DOHH2 (cell line): Measurements from ENCODE around the gene VTA1.

Experiments used
- H3F3A ChIP-seq: fragments of 200-600 bp; sonication (generic), shearing (Covaris generic); 2 replicates; pipeline ENCODE4 v1.6.0; 2016; ENCODE audit warnings: antibody characterized with exemption, mild to moderate bottlenecking; ENCODE audit not compliant: control insufficient read depth, insufficient read depth
- H3K27ac ChIP-seq: fragments of 200-600 bp; sonication (generic); 2 replicates; pipeline ENCODE4 v1.5.1; 2014; ENCODE audit warnings: low read depth, mild to moderate bottlenecking, low read length, moderate library complexity
- H3K27me3 ChIP-seq: fragments of 200-600 bp; sonication (generic); 2 replicates; pipeline ENCODE4 v1.6.1; 2014; ENCODE audit warnings: mild to moderate bottlenecking, low read length, mixed read lengths; ENCODE audit not compliant: control insufficient read depth
- H3K36me3 ChIP-seq: fragments of 200-600 bp; sonication (generic); 2 replicates; pipeline ENCODE4 v1.6.1; 2014; ENCODE audit warnings: mild to moderate bottlenecking, low read length, moderate library complexity, mixed read lengths; ENCODE audit not compliant: control insufficient read depth
- H3K4me1 ChIP-seq: fragments of 200-600 bp; sonication (generic); 2 replicates; pipeline ENCODE4 v1.6.1; 2014; ENCODE audit warnings: mild to moderate bottlenecking, low read length, mixed read lengths; ENCODE audit not compliant: control insufficient read depth
- H3K4me2 ChIP-seq: fragments of 200-600 bp; sonication (generic); 2 replicates; pipeline ENCODE4 v1.6.0; 2014; ENCODE audit warnings: mild to moderate bottlenecking, low read length, moderate library complexity
- H3K4me3 ChIP-seq: fragments of 200-600 bp; sonication (generic); 2 replicates; pipeline ENCODE4 v1.5.1; 2014; ENCODE audit warnings: mild to moderate bottlenecking, low read length, mixed read lengths
- H3K79me2 ChIP-seq: fragments of 200-600 bp; sonication (generic); 2 replicates; pipeline ENCODE4 v1.6.1; 2014; ENCODE audit warnings: mild to moderate bottlenecking, low read length, mixed read lengths; ENCODE audit not compliant: control insufficient read depth
- H3K9me2 ChIP-seq: fragments of 200-600 bp; sonication (generic); replicated peaks from 2 replicates; pipeline ENCODE4 v1.6.1; 2014; ENCODE audit warnings: mild to moderate bottlenecking, low read length, mixed read lengths; ENCODE audit not compliant: control insufficient read depth
- H3K9me3 ChIP-seq: fragments of 200-600 bp; sonication (generic); 2 replicates; pipeline ENCODE4 v1.6.1; 2014; ENCODE audit warnings: antibody characterized with exemption, low read length, mixed read lengths; ENCODE audit not compliant: control insufficient read depth, insufficient read depth
- H4K20me1 ChIP-seq: fragments of 200-600 bp; sonication (generic); 2 replicates; pipeline ENCODE4 v1.6.0; 2014; ENCODE audit warnings: low read depth, mild to moderate bottlenecking, antibody characterized with exemption, low read length, moderate library complexity; ENCODE audit not compliant: control insufficient read depth, insufficient read depth
- EZH2phosphoT487 ChIP-seq: fragments of 200-600 bp; sonication (generic); IDR thresholded peaks from 2 replicates; pipeline ENCODE4 v1.6.1; 2017; ENCODE audit warnings: borderline replicate concordance, mild to moderate bottlenecking, antibody characterized with exemption, low read length, moderate library complexity, mixed read lengths
- TF ChIP-seq, protein P1 (sequence below): fragments of 200-600 bp; sonication (generic); IDR thresholded peaks from one replicate; pipeline ENCODE4 v1.5.1; 2014; ENCODE audit warnings: antibody characterized with exemption, mild to moderate bottlenecking, low read depth, low read length; ENCODE audit not compliant: poor library complexity, severe bottlenecking

VTA1 gene

DNA sequence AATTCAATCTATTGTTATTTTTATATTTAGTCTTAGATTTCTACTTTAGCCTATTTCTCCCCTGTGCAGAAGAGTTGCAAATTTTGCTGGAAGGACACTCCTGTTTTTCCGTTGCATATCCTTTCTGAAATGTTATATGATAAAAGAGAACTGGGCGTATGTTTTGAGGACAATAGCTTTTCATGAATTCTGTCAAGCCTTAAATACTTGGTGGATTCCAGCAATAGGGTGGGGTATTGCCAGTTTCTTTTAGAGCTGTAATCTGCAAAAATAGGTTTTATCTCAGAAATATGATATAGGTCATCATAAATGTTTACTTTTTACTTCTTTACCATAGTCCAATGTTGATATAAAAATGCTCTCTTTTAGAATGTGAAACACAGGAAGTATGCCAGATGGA lies 42.0 kb downstream of the VTA1 start:
- TF ChIP-seq, protein P1, sequence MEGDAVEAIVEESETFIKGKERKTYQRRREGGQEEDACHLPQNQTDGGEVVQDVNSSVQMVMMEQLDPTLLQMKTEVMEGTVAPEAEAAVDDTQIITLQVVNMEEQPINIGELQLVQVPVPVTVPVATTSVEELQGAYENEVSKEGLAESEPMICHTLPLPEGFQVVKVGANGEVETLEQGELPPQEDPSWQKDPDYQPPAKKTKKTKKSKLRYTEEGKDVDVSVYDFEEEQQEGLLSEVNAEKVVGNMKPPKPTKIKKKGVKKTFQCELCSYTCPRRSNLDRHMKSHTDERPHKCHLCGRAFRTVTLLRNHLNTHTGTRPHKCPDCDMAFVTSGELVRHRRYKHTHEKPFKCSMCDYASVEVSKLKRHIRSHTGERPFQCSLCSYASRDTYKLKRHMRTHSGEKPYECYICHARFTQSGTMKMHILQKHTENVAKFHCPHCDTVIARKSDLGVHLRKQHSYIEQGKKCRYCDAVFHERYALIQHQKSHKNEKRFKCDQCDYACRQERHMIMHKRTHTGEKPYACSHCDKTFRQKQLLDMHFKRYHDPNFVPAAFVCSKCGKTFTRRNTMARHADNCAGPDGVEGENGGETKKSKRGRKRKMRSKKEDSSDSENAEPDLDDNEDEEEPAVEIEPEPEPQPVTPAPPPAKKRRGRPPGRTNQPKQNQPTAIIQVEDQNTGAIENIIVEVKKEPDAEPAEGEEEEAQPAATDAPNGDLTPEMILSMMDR = no peak
- no peak for TF ChIP-seq EZH2phosphoT487
- Histone ChIP-seq H3K27ac (no peak overlapping the region), H3K79me2 (no peaks in the 10 kb centered on the region), H4K20me1 (no peaks in the 10 kb centered on the region), H3K9me3 (no peaks in the 10 kb centered on the region), H3K4me3 (no peak overlapping the region), H3K36me3 (peaks cover 15% of the 10 kb centered on the region), H3K9me2 (no peaks in the 10 kb centered on the region), H3K4me1 (no peaks in the 10 kb centered on the region), H3F3A (no peaks in the 10 kb centered on the region), H3K27me3 (no peaks in the 10 kb centered on the region), H3K4me2 (no peak overlapping the region)

DNA sequence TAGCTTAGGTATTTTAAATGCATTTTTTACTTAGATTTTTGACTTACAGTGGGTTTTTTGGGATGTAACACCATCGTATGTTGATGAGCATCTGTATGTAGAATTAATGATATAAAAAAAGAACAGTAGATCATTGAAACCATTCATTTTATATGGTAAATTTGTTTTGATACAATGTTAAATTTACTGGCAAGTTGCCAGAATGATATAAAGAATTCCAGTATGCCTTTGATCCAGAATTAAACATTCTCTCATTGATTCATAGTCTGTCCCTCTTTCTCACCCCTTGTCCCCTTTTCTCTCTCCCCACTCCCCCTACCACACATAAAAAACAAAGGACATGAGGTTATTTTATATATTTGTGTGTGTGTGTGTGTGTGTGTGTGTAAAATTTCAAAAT lies 45.3 kb downstream of the VTA1 start:
- Histone ChIP-seq H3K4me3 (no peak overlapping the region), H3K79me2 (peaks cover 5% of the 10 kb centered on the region), H3K27me3 (no peaks in the 10 kb centered on the region), H3K9me3 (no peaks in the 10 kb centered on the region), H3K4me2 (no peak overlapping the region), H4K20me1 (no peaks in the 10 kb centered on the region), H3K9me2 (no peaks in the 10 kb centered on the region), H3K4me1 (no peaks in the 10 kb centered on the region), H3K36me3 (peaks cover 23% of the 10 kb centered on the region), H3F3A (no peaks in the 10 kb centered on the region), H3K27ac (no peak overlapping the region)
- TF ChIP-seq EZH2phosphoT487 = no peak
- TF ChIP-seq, protein P1 = no peak

DNA sequence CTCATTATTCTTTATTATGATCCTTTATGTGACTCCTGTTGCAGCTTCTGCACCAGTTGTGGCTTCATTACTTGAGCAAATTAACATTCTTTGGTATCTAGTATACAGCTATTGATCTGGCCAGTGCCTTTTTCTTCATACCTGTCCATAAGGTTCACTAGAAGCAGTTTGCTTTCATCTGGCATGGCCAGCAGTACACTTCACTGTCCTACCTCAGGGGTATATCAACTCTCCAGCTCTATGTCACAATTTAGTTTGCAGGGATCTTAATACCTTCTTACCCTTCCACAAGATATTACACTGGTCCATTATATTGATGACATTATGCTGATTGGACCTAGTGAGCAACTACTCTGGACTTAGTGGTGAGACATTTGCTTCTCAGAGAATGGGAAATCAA lies 46.6 kb downstream of the VTA1 start:
- H4K20me1 ChIP-seq = no peaks in the 10 kb centered on the region
- peaks cover 5% of the 10 kb centered on the region for H3K79me2 ChIP-seq
- H3K27me3 ChIP-seq = no peaks in the 10 kb centered on the region
- no peak overlapping the region for H3K27ac ChIP-seq
- no peaks in the 10 kb centered on the region for H3K4me1 ChIP-seq
- no peak for TF ChIP-seq EZH2phosphoT487
- TF ChIP-seq, protein P1 = no peak
- H3K4me2 ChIP-seq = no peak overlapping the region
- H3K9me3 ChIP-seq = no peaks in the 10 kb centered on the region
- peaks cover 29% of the 10 kb centered on the region for H3K36me3 ChIP-seq
- no peaks in the 10 kb centered on the region for H3F3A ChIP-seq
- H3K4me3 ChIP-seq = no peak overlapping the region
- H3K9me2 ChIP-seq = no peaks in the 10 kb centered on the region
